H1 (cell line): ENCODE results near the gene SAMD4A. TPM values are rescaled to one million over a fixed set of nuclear protein-coding genes. Genes with fewer than 3 reads are reported as not detected.

Experiments
- CTCF ChIA-PET: fragments of 300-600 bp; sonication (Branson Sonifier 250); formaldehyde crosslinking; loops from one replicate; lab custom pipeline; 2021; ENCODE audit not compliant: partially characterized antibody; lab: Charles Lee
- POLR2A ChIA-PET: fragments of 300-600 bp; sonication (Branson Sonifier 250); formaldehyde crosslinking; loops from one replicate; lab custom pipeline; 2021; ENCODE audit warnings: inconsistent platforms; ENCODE audit not compliant: partially characterized antibody; lab: Charles Lee
- DNase-seq, 2 experiments: peaks; one replicate each; pipeline versions ENCODE4 v3.0.0 to v3.0.0-alpha.2; 2010 to 2022; ENCODE audit warnings: low spot score in 2 of 2, low read depth in 1 of 2, mixed read lengths in 1 of 2
- FAIRE-seq: peaks from 2 replicates; lab custom pipeline; 2011; peaks lifted over from hg19 to GRCh38; lab: Jason Lieb, UNC
- H2AFZ ChIP-seq: 2 replicates; pipeline ENCODE4 v1.8.1; 2012; ENCODE audit warnings: low read length, inconsistent platforms
- H2AK5ac ChIP-seq: 2 replicates; pipeline ENCODE4 v1.6.1; 2013; ENCODE audit warnings: low read depth, low read length
- H2BK120ac ChIP-seq: replicated peaks from 2 replicates; pipeline ENCODE3; 2013; ENCODE audit warnings: low read depth, low read length, inconsistent platforms
- H2BK12ac ChIP-seq: 2 replicates; pipeline ENCODE4 v1.6.1; 2013; ENCODE audit warnings: low read depth, low read length
- H2BK15ac ChIP-seq: 2 replicates; pipeline ENCODE4 v1.6.1; 2013; ENCODE audit warnings: low read length
- H2BK20ac ChIP-seq: 2 replicates; pipeline ENCODE4 v1.6.1; 2013; ENCODE audit warnings: low read length
- H2BK5ac ChIP-seq: 2 replicates; pipeline ENCODE4 v1.6.1; 2013; ENCODE audit warnings: low read depth, low read length
- H3K14ac ChIP-seq: 2 replicates; pipeline ENCODE4 v1.6.1; 2013; ENCODE audit warnings: inconsistent platforms; ENCODE audit not compliant: insufficient read length
- H3K18ac ChIP-seq: 2 replicates; pipeline ENCODE4 v1.6.1; 2013; ENCODE audit warnings: low read length; ENCODE audit errors: extremely low read depth
- H3K23ac ChIP-seq: 2 replicates; pipeline ENCODE4 v1.6.1; 2013; ENCODE audit warnings: inconsistent platforms; ENCODE audit not compliant: insufficient read length
- H3K23me2 ChIP-seq: 2 replicates; pipeline ENCODE4 v1.6.1; 2013; ENCODE audit warnings: low read depth, low read length
- H3K27ac ChIP-seq: 2 replicates; pipeline ENCODE4 v1.6.1; 2011; ENCODE audit warnings: low read depth, low read length, inconsistent platforms
- H3K27me3 ChIP-seq, 4 experiments: replicated peaks in 1 of 4; 1 replicate in 1 of 4; 2 replicates in 3 of 4; pipeline versions ENCODE4 v1.6.1 to v1.8.1; 2011 to 2013; ENCODE audit warnings: low read length in 3 of 4, mild to moderate bottlenecking in 3 of 4, inconsistent platforms in 2 of 4, mixed read lengths in 2 of 4, moderate library complexity in 1 of 4; ENCODE audit not compliant: control insufficient read depth in 3 of 4, insufficient read depth in 3 of 4; ENCODE audit errors: extremely low read depth in 1 of 4
- H3K36me3 ChIP-seq, 4 experiments: 2 replicates each; pipeline versions ENCODE4 v1.6.1 to v1.8.1; 2011 to 2013; ENCODE audit warnings: mild to moderate bottlenecking in 4 of 4, low read length in 3 of 4, moderate library complexity in 2 of 4, control low read depth in 1 of 4, inconsistent platforms in 1 of 4; ENCODE audit not compliant: insufficient read depth in 4 of 4, control insufficient read depth in 2 of 4
- H3K4ac ChIP-seq: replicated peaks from 2 replicates; pipeline ENCODE3; 2013; ENCODE audit warnings: low read length, low read depth, mixed read lengths, inconsistent platforms; ENCODE audit not compliant: insufficient read length
- H3K4me1 ChIP-seq, 4 experiments: replicated peaks in 1 of 4; 1 replicate in 1 of 4; 2 replicates in 3 of 4; pipeline versions ENCODE4 v1.6.1 to v1.8.1; 2011 to 2013; ENCODE audit warnings: low read length in 3 of 4, inconsistent platforms in 2 of 4, mixed read lengths in 1 of 4; ENCODE audit not compliant: insufficient read depth in 4 of 4, control insufficient read depth in 3 of 4
- H3K4me2 ChIP-seq, 2 experiments: 2 replicates each; pipeline versions ENCODE4 v1.6.1 to v1.8.1; 2011 to 2013; ENCODE audit warnings: low read depth in 2 of 2, low read length in 2 of 2, control low read depth in 1 of 2, inconsistent platforms in 1 of 2, mild to moderate bottlenecking in 1 of 2; ENCODE audit not compliant: insufficient read depth in 1 of 2
- H3K4me3 ChIP-seq, 4 experiments: fragments of 200-600, 300-600 bp in 1 of 4; sonication (generic), shearing (Covaris generic), sonication (Bioruptor Twin) in 1 of 4; 2 replicates each; pipeline versions ENCODE4 v1.5.1 to v1.8.1; 2011 to 2016; ENCODE audit warnings: low read length in 4 of 4, low read depth in 3 of 4, control low read depth in 2 of 4, inconsistent platforms in 2 of 4, mild to moderate bottlenecking in 2 of 4, mixed read lengths in 1 of 4, moderate library complexity in 1 of 4; ENCODE audit not compliant: insufficient read depth in 2 of 4; ENCODE audit errors: extremely low read depth in 1 of 4
- H3K56ac ChIP-seq: replicated peaks from 2 replicates; pipeline ENCODE3; 2013; ENCODE audit warnings: low read depth, mild to moderate bottlenecking, mixed read lengths, low read length, inconsistent platforms; ENCODE audit not compliant: insufficient read length
- H3K79me1 ChIP-seq: 2 replicates; pipeline ENCODE4 v1.6.1; 2013; ENCODE audit warnings: low read depth, low read length, control low read depth
- H3K79me2 ChIP-seq, 2 experiments: 2 replicates each; pipeline versions ENCODE4 v1.6.1 to v1.8.1; 2012 to 2013; ENCODE audit warnings: low read length in 2 of 2, mild to moderate bottlenecking in 2 of 2, inconsistent platforms in 1 of 2; ENCODE audit not compliant: insufficient read depth in 2 of 2, control insufficient read depth in 1 of 2
- H3K9ac ChIP-seq, 4 experiments: replicated peaks in 1 of 4; 1 replicate in 1 of 4; 2 replicates in 3 of 4; pipeline versions ENCODE4 v1.6.1 to v1.8.1; 2011 to 2013; ENCODE audit warnings: low read depth in 3 of 4, low read length in 3 of 4, control low read depth in 2 of 4, mild to moderate bottlenecking in 2 of 4, moderate library complexity in 2 of 4, inconsistent platforms in 1 of 4; ENCODE audit errors: extremely low read depth in 1 of 4
- H3K9me3 ChIP-seq, 2 experiments: 2 replicates each; pipeline versions ENCODE4 v1.6.1 to v1.8.1; 2012 to 2013; ENCODE audit warnings: mild to moderate bottlenecking in 2 of 2, moderate library complexity in 2 of 2, control low read depth in 1 of 2, inconsistent platforms in 1 of 2, low read depth in 1 of 2, low read length in 1 of 2, mixed read lengths in 1 of 2; ENCODE audit not compliant: insufficient read depth in 2 of 2
- H4K20me1 ChIP-seq, 2 experiments: replicated peaks in 1 of 2; 2 replicates each; pipeline versions ENCODE3 to v1.8.1; 2011 to 2013; ENCODE audit warnings: inconsistent platforms in 2 of 2, low read length in 2 of 2, mild to moderate bottlenecking in 1 of 2; ENCODE audit not compliant: insufficient read depth in 2 of 2, control insufficient read depth in 1 of 2
- H4K5ac ChIP-seq: 2 replicates; pipeline ENCODE4 v1.6.1; 2013; ENCODE audit warnings: low read length, low read depth, mixed read lengths, inconsistent platforms; ENCODE audit not compliant: insufficient read length
- H4K8ac ChIP-seq: 2 replicates; pipeline ENCODE4 v1.8.0; 2013; ENCODE audit warnings: mild to moderate bottlenecking, moderate library complexity, low read length, inconsistent platforms; ENCODE audit not compliant: insufficient read depth; ENCODE audit errors: extremely low read depth
- H4K91ac ChIP-seq: replicated peaks from 2 replicates; pipeline ENCODE3; 2013; ENCODE audit warnings: low read length, mixed read lengths, inconsistent platforms; ENCODE audit not compliant: insufficient read length
- ATF3 ChIP-seq: IDR thresholded peaks from 2 replicates; pipeline ENCODE4 v1.6.1; 2011; ENCODE audit warnings: low read depth, mild to moderate bottlenecking, low read length; ENCODE audit not compliant: insufficient read depth
- CHD2 ChIP-seq: IDR thresholded peaks from 2 replicates; pipeline ENCODE4 v1.6.1; 2012; ENCODE audit warnings: low read length, improper control_type of control experiment
- MAX ChIP-seq: IDR thresholded peaks from 2 replicates; pipeline ENCODE4 v1.6.1; 2012; ENCODE audit warnings: inconsistent platforms
- PHF8 ChIP-seq: fragments of 200-600 bp; sonication (generic); conservative IDR thresholded peaks from 2 replicates; pipeline ENCODE4 v1.7.1; 2012; ENCODE audit warnings: low read depth, mild to moderate bottlenecking, inconsistent platforms, low read length, moderate library complexity
- RFX5 ChIP-seq: IDR thresholded peaks from 2 replicates; pipeline ENCODE4 v1.6.1; 2011; ENCODE audit warnings: low read depth, low read length, improper control_type of control experiment, borderline replicate concordance
- SAP30 ChIP-seq: fragments of 300-600 bp; sonication (generic); IDR thresholded peaks from 2 replicates; pipeline ENCODE4 v1.7.1; 2012; ENCODE audit warnings: low read length, moderate library complexity, mild to moderate bottlenecking, inconsistent platforms; ENCODE audit not compliant: insufficient read depth, insufficient replicate concordance
- TAF1 ChIP-seq: IDR thresholded peaks from 2 replicates; pipeline ENCODE4 v1.6.1; 2011; ENCODE audit warnings: mild to moderate bottlenecking, low read depth, low read length
- WGBS, 2 experiments: shearing (Covaris generic) in 1 of 2; methylation state at CpG; one replicate each; pipeline versions ENCODE4 v1.1.6 to v1.1.7; 2013 to 2015; ENCODE audit warnings: low lambda C conversion rate in 2 of 2, mixed read lengths in 2 of 2, inconsistent platforms in 1 of 2, low coverage in 1 of 2, missing lambda C conversion rate in 1 of 2; ENCODE audit not compliant: insufficient replicate concordance in 2 of 2, insufficient coverage in 1 of 2, insufficient read length in 1 of 2; ENCODE audit errors: extremely low coverage in 1 of 2, missing lambda C conversion rate in 1 of 2; 5-methylcytosine and 5-hydroxymethylcytosine counted together
- polyA plus RNA-seq, 7 experiments: library from polyadenylated mRNA; depleted of rRNA in 3 of 7; stranded (reverse) in 5 of 7; unstranded in 2 of 7; fragments of >200 nt in 5 of 7; fragments of 200-250 nt in 2 of 7; gene quantifications; 1 replicate in 5 of 7; 2 replicates in 1 of 7; 4 replicates in 1 of 7; pipeline versions ENCODE4 v1.2.1 to v1.2.3, GENCODE V29; 2011 to 2013; ENCODE audit warnings: missing spikeins in 2 of 7, mixed read lengths in 2 of 7
- total RNA-seq: library from RNA; stranded (reverse); fragmentation: NEBNext Ultra II Directional; extraction: Animal tissue kit (Norgen Biotek cat#: 25700); gene quantifications from 2 replicates; pipeline ENCODE4 v1.2.1, GENCODE V29; 2021

SAMD4A gene
- total and polyA plus RNA-seq, 2 of the 8 experiments (the other 6 are each of a cell fraction or from before 2014, with no cell fraction given) = 2.4 to 12.3 TPM

GRCh38 chr14:54815515-54815914, 248.6 kb downstream of the SAMD4A start:
- Histone ChIP-seq H3K4me2 (no peak overlapping the region), H2BK12ac (no peak overlapping the region), H3K9ac (no peak overlapping the region), H4K5ac (no peak overlapping the region), H3K23me2 (no peaks in the 10 kb centered on the region), H3K4ac (no peak overlapping the region), H2AFZ (no peak overlapping the region), H3K79me1 (no peaks in the 10 kb centered on the region), H3K27me3 (no peaks in the 10 kb centered on the region), H3K79me2 (no peaks in the 10 kb centered on the region), H3K36me3 (no peaks in the 10 kb centered on the region), H4K20me1 (no peaks in the 10 kb centered on the region), H3K14ac (no peak overlapping the region), H2BK20ac (no peak overlapping the region), H3K4me3 (no peak overlapping the region), H3K4me1 (no peaks in the 10 kb centered on the region), H3K23ac (no peak overlapping the region), H2BK15ac (no peak overlapping the region), H4K8ac (no peak overlapping the region), H3K18ac (no peak overlapping the region), H4K91ac (no peak overlapping the region), H3K27ac (no peak overlapping the region), H2AK5ac (no peak overlapping the region), H2BK5ac (no peak overlapping the region), H3K56ac (no peak overlapping the region), H2BK120ac (no peak overlapping the region), H3K9me3 (no peaks in the 10 kb centered on the region)
- WGBS, 2 experiments = 90% methylated on average over 6 of the region's 6 CpGs; no CpG with 5 or more reads in 1 of the 2 experiments
- TF ChIP-seq ATF3 = no peak
- TF ChIP-seq TAF1 = no peak
- TF ChIP-seq RFX5 = no peak
- no peak for TF ChIP-seq SAP30
- TF ChIP-seq CHD2 = no peak
- TF ChIP-seq MAX = no peak
- TF ChIP-seq PHF8 = no peak
- no peak for DNase-seq
- POLR2A ChIA-PET = no interaction called here
- CTCF ChIA-PET = interaction anchor here (0.8 to 4.8 kb wide), 5 partner anchors 11 to 251 kb away, joined by 3 to 39 read pairs (median 3); no protein-coding TSS in a partner anchor
- FAIRE-seq = no peak
